OCI-LY7 (cell line): ENCODE data around the gene TKFC. TPM values are rescaled to one million over a fixed set of nuclear protein-coding genes. Genes with fewer than 3 reads are reported as not detected.

ENCODE experiments used
- BruUV-seq: library from RNA; stranded (reverse); fragments of 400-500 nt; replicated peaks from 2 replicates; lab custom pipeline; 2021; lab: Mats Ljungman, UMichigan
- CTCF ChIA-PET: fragments of 300-600 bp; sonication (Branson Sonifier 250); formaldehyde crosslinking; loops from one replicate; lab custom pipeline; 2022; ENCODE audit warnings: antibody characterized with exemption; ENCODE audit not compliant: unreplicated experiment; lab: Charles Lee
- POLR2A ChIA-PET: fragments of 300-600 bp; sonication (Branson Sonifier 250); formaldehyde crosslinking; loops from one replicate; lab custom pipeline; 2022; ENCODE audit warnings: antibody characterized with exemption; lab: Charles Lee
- DNase-seq: peaks from one replicate; pipeline ENCODE4 v3.0.0-alpha.2; 2015; ENCODE audit warnings: low spot score
- H2AFZ ChIP-seq: fragments of 200-600 bp; sonication (generic), shearing (Covaris generic); 2 replicates; pipeline ENCODE4 v1.6.1; 2014; ENCODE audit warnings: mild to moderate bottlenecking, antibody characterized with exemption, low read length, moderate library complexity
- H3K27ac ChIP-seq: fragments of 200-600 bp; sonication (generic); 2 replicates; pipeline ENCODE4 v1.5.1; 2014; ENCODE audit warnings: mixed run types, low read depth, mild to moderate bottlenecking, moderate library complexity, low read length, inconsistent platforms; ENCODE audit not compliant: poor library complexity, severe bottlenecking
- H3K36me3 ChIP-seq: fragments of 200-600 bp; sonication (generic); 2 replicates; pipeline ENCODE4 v1.6.1; 2014; ENCODE audit warnings: mild to moderate bottlenecking, antibody characterized with exemption, low read length, moderate library complexity, mixed read lengths; ENCODE audit not compliant: insufficient read depth
- H3K4me1 ChIP-seq: fragments of 200-600 bp; sonication (generic); 2 replicates; pipeline ENCODE4 v1.5.1; 2014; ENCODE audit warnings: mild to moderate bottlenecking, low read length; ENCODE audit not compliant: insufficient read depth, poor library complexity, severe bottlenecking
- H3K4me2 ChIP-seq: fragments of 200-600 bp; sonication (generic); 2 replicates; pipeline ENCODE4 v1.6.1; 2014; ENCODE audit warnings: mild to moderate bottlenecking, low read length
- H3K4me3 ChIP-seq: fragments of 200-600 bp; sonication (generic); 2 replicates; pipeline ENCODE4 v1.5.1; 2014; ENCODE audit warnings: mild to moderate bottlenecking, low read depth, low read length; ENCODE audit not compliant: poor library complexity, severe bottlenecking
- H3K79me2 ChIP-seq: fragments of 200-600 bp; sonication (generic); 2 replicates; pipeline ENCODE4 v1.6.1; 2016; ENCODE audit warnings: low read depth, mild to moderate bottlenecking, low read length, moderate library complexity, mixed read lengths; ENCODE audit not compliant: insufficient read depth
- H3K9me2 ChIP-seq: fragments of 200-600 bp; sonication (generic); 2 replicates; pipeline ENCODE4 v1.6.1; 2016; ENCODE audit warnings: mild to moderate bottlenecking, low read length, mixed read lengths; ENCODE audit not compliant: insufficient read depth
- H3K9me3 ChIP-seq: fragments of 200-600 bp; sonication (generic); 2 replicates; pipeline ENCODE4 v1.6.1; 2014; ENCODE audit warnings: mild to moderate bottlenecking, mixed run types, low read length, mixed read lengths
- H4K20me1 ChIP-seq: fragments of 200-600 bp; sonication (generic); 2 replicates; pipeline ENCODE4 v1.6.1; 2014; ENCODE audit warnings: mild to moderate bottlenecking, antibody characterized with exemption, low read length, moderate library complexity, mixed read lengths; ENCODE audit not compliant: insufficient read depth
- EZH2phosphoT487 ChIP-seq: fragments of 200-600 bp; sonication (generic); IDR thresholded peaks from 2 replicates; pipeline ENCODE4 v1.6.1; 2018; ENCODE audit warnings: low read depth, borderline replicate concordance, mild to moderate bottlenecking, mixed run types, antibody characterized with exemption, low read length, moderate library complexity, mixed read lengths
- intact Hi-C: fragments of 100-400 bp; cut with micrococcal nuclease; formaldehyde crosslinking; loops from one replicate; pipeline ENCODE4 v1.10.0; 2022; ENCODE audit not compliant: unreplicated experiment
- total RNA-seq, 2 experiments: library from RNA; depleted of rRNA in 1 of 2; stranded (reverse); fragments of >200 nt in 1 of 2; shearing (Covaris generic) in 1 of 2; gene quantifications; 2 replicates each; pipeline ENCODE4 v1.2.3, GENCODE V29; 2014 to 2022
- TF ChIP-seq, protein P1 (sequence below): fragments of 200-600 bp; sonication (generic); conservative IDR thresholded peaks from 2 replicates; pipeline ENCODE4 v1.5.1; 2014; ENCODE audit warnings: mild to moderate bottlenecking, antibody characterized with exemption, low read length, moderate library complexity, mixed read lengths

Gene TKFC
- total RNA-seq, 2 experiments from 2014 or later: 77.8 to 166 TPM

DNA sequence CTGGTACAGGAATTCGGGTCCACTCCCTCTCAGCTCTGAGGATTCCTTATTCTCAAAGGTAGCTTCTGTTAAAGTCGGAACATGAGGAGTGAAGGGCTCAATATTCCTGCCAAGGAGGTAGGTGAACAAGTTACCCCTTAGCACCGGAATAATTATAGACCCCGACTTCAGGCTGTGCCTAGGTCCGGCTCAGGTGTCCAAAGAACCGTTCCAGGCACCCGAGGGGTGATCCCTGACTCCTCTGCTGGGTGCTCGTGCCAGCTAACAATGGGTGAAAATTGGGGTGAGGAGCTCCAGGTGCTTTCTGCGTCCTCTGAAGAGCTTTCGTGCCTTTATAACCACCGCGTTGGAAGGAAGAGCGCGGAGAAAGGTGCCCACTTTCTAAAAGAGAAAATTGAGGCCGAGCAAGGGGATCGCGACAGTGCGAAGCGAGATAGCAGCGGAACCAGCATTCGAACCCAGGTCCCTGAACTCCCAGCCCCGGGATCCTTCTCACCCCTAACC lies 28.3 kb downstream of the TKFC start:
- no peaks in the 10 kb centered on the region for H4K20me1 ChIP-seq
- H3K9me3 ChIP-seq: no peaks in the 10 kb centered on the region
- ChIA-PET CTCF (interaction anchor here (0.7 to 1.8 kb wide), 4 partner anchors 25 to 27 kb away, joined by 3 to 13 read pairs (median 4); no protein-coding TSS in a partner anchor), POLR2A (interaction anchor here (0.5 to 4.7 kb wide), 7 partner anchors 11 to 776 kb away, joined by 3 to 80 read pairs (median 4); partner anchors contain the start of genes CPSF7, DDB1, SDHAF2 and TKFC)
- intact Hi-C loops: loop anchor here (5.0 kb wide), 1 partner anchor 66 kb away; the partner anchor contains the start of gene CPSF7
- TSS peak; percentile 74 for BruUV-seq
- H3K79me2 ChIP-seq: peaks cover 51% of the 10 kb centered on the region
- peaks cover 52% of the 10 kb centered on the region for H3K4me1 ChIP-seq
- H2AFZ ChIP-seq: no peak overlapping the region
- no peaks in the 10 kb centered on the region for H3K9me2 ChIP-seq
- peaks cover 33% of the 10 kb centered on the region for H3K36me3 ChIP-seq
- peak overlapping the region; percentile 85 for H3K4me2 ChIP-seq
- DNase-seq: no peak
- peak overlapping the region; percentile 86 for H3K4me3 ChIP-seq
- peak overlapping the region; percentile 89 for H3K27ac ChIP-seq
- no peak for TF ChIP-seq EZH2phosphoT487

DNA sequence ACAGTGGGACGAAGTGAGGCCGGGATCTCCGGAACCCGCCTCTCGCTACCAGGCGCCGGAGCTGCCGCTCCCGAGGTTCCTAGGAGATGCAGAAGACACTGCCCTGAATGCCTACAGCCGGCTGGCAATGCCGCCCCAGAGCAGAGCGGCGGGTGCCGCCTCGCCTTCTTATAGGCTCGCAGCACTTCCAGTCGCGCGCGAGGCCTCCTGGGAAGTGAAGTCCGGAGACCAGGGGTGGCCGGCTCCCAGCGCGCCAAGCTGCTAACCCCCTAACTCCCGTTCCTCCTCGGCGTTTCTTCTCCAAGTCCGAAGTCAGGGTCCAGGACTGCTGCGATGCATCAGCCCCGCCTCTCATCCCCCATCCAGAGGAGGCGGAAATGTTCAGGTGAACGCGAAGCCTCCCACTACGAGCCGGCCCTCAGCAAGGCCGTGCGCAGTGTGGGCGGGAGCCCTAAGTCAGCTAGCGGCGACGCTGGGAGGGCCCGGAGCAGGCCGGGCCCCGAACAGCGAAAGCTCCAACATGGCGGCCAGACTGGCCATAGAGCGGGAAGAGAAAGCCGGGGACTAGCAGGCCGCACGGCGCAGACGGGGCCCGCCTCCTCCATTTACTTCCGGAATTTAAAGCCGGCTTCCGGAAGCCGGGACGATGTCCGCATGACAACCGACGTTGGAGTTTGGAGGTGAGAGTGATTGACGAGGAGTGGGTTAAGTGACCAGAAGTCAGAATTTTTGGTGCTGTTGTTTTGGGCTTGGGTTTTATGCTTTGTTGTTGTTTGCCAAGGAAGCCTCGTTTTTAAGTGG lies 28.9 kb downstream of the TKFC start, which contains the start of the genes CYB561A3 and TMEM138:
Gene CYB561A3 (minus strand): TSS at position 142 of the 801 bp plus-strand sequence. CDS start 5,169 bp downstream, outside the sequence.
Gene TMEM138 (plus strand): TSS at position 634 of the 801 bp plus-strand sequence. CDS start 2,017 bp downstream, outside the sequence.
- ChIA-PET POLR2A (interaction anchor here (0.5 to 4.7 kb wide), 13 partner anchors 9 to 1468 kb away, joined by 3 to 80 read pairs (median 5); partner anchors contain the start of genes CPSF7, DDB1, SDHAF2 and TKFC), CTCF (interaction anchor here (0.9 to 1.8 kb wide), 3 partner anchors 26 to 67 kb away, joined by 3 to 13 read pairs (median 3); partner anchors contain the start of gene VWCE)
- intact Hi-C loops: loop anchor here (5.0 kb wide), 1 partner anchor 65 kb away; the partner anchor contains the start of gene CPSF7
- H3K4me2 ChIP-seq: peak within 1 kb of the TSS; percentile 85
- H3K9me3 ChIP-seq: no peaks in the 10 kb centered on the region
- no peaks in the 10 kb centered on the region for H4K20me1 ChIP-seq
- peak within 1 kb of the TSS; percentile 65 for H2AFZ ChIP-seq
- no peaks in the 10 kb centered on the region for H3K9me2 ChIP-seq
- peak; percentile 95 for DNase-seq
- H3K4me3 ChIP-seq: peak within 1 kb of the TSS; percentile 86
- H3K27ac ChIP-seq: peak within 1 kb of the TSS; percentile 89
- H3K4me1 ChIP-seq: peaks cover 45% of the 10 kb centered on the region
- TF ChIP-seq EZH2phosphoT487: no peak
- TF ChIP-seq, protein P1, sequence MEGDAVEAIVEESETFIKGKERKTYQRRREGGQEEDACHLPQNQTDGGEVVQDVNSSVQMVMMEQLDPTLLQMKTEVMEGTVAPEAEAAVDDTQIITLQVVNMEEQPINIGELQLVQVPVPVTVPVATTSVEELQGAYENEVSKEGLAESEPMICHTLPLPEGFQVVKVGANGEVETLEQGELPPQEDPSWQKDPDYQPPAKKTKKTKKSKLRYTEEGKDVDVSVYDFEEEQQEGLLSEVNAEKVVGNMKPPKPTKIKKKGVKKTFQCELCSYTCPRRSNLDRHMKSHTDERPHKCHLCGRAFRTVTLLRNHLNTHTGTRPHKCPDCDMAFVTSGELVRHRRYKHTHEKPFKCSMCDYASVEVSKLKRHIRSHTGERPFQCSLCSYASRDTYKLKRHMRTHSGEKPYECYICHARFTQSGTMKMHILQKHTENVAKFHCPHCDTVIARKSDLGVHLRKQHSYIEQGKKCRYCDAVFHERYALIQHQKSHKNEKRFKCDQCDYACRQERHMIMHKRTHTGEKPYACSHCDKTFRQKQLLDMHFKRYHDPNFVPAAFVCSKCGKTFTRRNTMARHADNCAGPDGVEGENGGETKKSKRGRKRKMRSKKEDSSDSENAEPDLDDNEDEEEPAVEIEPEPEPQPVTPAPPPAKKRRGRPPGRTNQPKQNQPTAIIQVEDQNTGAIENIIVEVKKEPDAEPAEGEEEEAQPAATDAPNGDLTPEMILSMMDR: no peak
- peaks cover 39% of the 10 kb centered on the region for H3K36me3 ChIP-seq
- H3K79me2 ChIP-seq: peaks cover 51% of the 10 kb centered on the region
- no TSS peak for BruUV-seq

DNA sequence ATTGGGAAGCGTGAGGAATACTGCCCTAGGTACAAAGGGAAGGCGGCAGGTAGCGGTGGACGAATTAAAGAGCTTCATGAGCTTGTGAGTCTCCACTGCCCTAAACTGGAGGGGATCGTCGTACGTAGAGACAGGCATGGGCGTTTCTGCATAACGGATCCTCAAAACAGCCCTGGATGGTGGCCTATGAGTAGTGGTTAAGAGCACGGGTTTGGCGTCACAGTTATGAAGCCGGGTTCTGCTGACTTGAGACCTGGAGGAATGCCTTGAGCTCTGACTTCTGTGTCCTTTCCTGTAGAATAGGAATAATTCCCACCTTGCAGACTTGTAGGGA lies 29.5 kb downstream of the TKFC start:
- Histone ChIP-seq H3K4me1 (peaks cover 39% of the 10 kb centered on the region), H3K27ac (peak overlapping the region; percentile 89), H3K9me2 (no peaks in the 10 kb centered on the region), H3K36me3 (peaks cover 45% of the 10 kb centered on the region), H2AFZ (peak overlapping the region; percentile 65; the same call in 1 of the 2 replicates), H4K20me1 (no peaks in the 10 kb centered on the region), H3K9me3 (no peaks in the 10 kb centered on the region), H3K4me3 (peak overlapping the region; percentile 86), H3K4me2 (peak overlapping the region; percentile 85), H3K79me2 (peaks cover 51% of the 10 kb centered on the region)
- CTCF ChIA-PET: interaction anchor here (0.9 to 1.8 kb wide), 2 partner anchors 27 to 68 kb away, joined by 3 to 13 read pairs; partner anchors contain the start of gene VWCE
- TSS peak; percentile 81 for BruUV-seq
- intact Hi-C loops: loop anchor here (5.0 kb wide), 1 partner anchor 65 kb away; the partner anchor contains the start of gene CPSF7
- no peak for TF ChIP-seq EZH2phosphoT487
- TF ChIP-seq, protein P1: no peak
- DNase-seq: peak; percentile 47
- POLR2A ChIA-PET: interaction anchor here (0.7 to 4.7 kb wide), 11 partner anchors 8 to 203 kb away, joined by 3 to 80 read pairs (median 6); partner anchors contain the start of genes CPSF7, DDB1, SDHAF2 and TKFC
